IMR-90 (cell line): ENCODE measurements around the gene CD84. TPM values are rescaled to one million over a fixed set of nuclear protein-coding genes. Genes with fewer than 3 reads are reported as not detected.
"Not testable (repeated sequence)": the region's sequence is repeated elsewhere in the genome, so short reads cannot be mapped to it uniquely, and the experiment has no call there.

ENCODE experiments used
- ATAC-seq: fragments of 200-7000 bp; cut with Tn5 transposase; 2 replicates; pipeline ENCODE4 v1.9.1; 2020; ENCODE audit warnings: low read depth, mild to moderate bottlenecking, moderate library complexity
- BruUV-seq: library from RNA; stranded (reverse); fragments of 400-500 nt; replicated peaks from 2 replicates; lab custom pipeline; 2021; lab: Mats Ljungman, UMichigan
- CTCF ChIA-PET: fragments of 300-600 bp; formaldehyde crosslinking; extraction: SDS; loops from one replicate; lab custom pipeline; 2021; ENCODE audit warnings: antibody characterized with exemption; lab: Yijun Ruan, JAX
- POLR2A ChIA-PET: fragments of 300-600 bp; sonication (Branson Sonifier 250); formaldehyde crosslinking; loops from one replicate; lab custom pipeline; 2022; ENCODE audit warnings: antibody characterized with exemption; ENCODE audit not compliant: unreplicated experiment; lab: Charles Lee
- DNase-seq: peaks from one replicate; pipeline ENCODE4 v3.0.0; 2013
- H2AFZ ChIP-seq: replicated peaks from 2 replicates; pipeline ENCODE3; 2013; ENCODE audit warnings: low read length, mild to moderate bottlenecking; ENCODE audit not compliant: poor library complexity
- H2AK5ac ChIP-seq: 2 replicates; pipeline ENCODE4 v1.6.1; 2013; ENCODE audit warnings: low read depth, low read length, inconsistent platforms
- H2AK9ac ChIP-seq: replicated peaks from 2 replicates; pipeline ENCODE3; 2013; ENCODE audit warnings: mild to moderate bottlenecking, low read depth, low read length, moderate library complexity; ENCODE audit not compliant: poor library complexity
- H2BK120ac ChIP-seq: 2 replicates; pipeline ENCODE4 v1.6.1; 2013; ENCODE audit warnings: low read depth, low read length, inconsistent platforms
- H2BK15ac ChIP-seq: 3 replicates; pipeline ENCODE4 v1.6.1; 2013; ENCODE audit warnings: low read depth, low read length, inconsistent platforms
- H2BK20ac ChIP-seq: 2 replicates; pipeline ENCODE4 v1.6.1; 2013; ENCODE audit warnings: low read depth, mild to moderate bottlenecking, inconsistent platforms, low read length, moderate library complexity
- H2BK5ac ChIP-seq: 2 replicates; pipeline ENCODE4 v1.6.1; 2013; ENCODE audit warnings: mild to moderate bottlenecking, low read depth, low read length, inconsistent platforms; ENCODE audit not compliant: poor library complexity, severe bottlenecking
- H3K14ac ChIP-seq: replicated peaks from 2 replicates; pipeline ENCODE4 v1.6.1; 2013; ENCODE audit warnings: low read depth, low read length, inconsistent platforms
- H3K18ac ChIP-seq: 2 replicates; pipeline ENCODE4 v1.6.1; 2013; ENCODE audit warnings: low read depth, low read length, control low read depth
- H3K23ac ChIP-seq: 2 replicates; pipeline ENCODE4 v1.6.1; 2013; ENCODE audit warnings: low read depth, low read length, inconsistent platforms
- H3K27ac ChIP-seq: 2 replicates; pipeline ENCODE4 v1.5.1; 2013; ENCODE audit warnings: mild to moderate bottlenecking, control low read depth, low read length; ENCODE audit not compliant: insufficient read depth
- H3K27me3 ChIP-seq: 2 replicates; pipeline ENCODE4 v1.6.1; 2013; ENCODE audit warnings: low read length; ENCODE audit not compliant: control insufficient read depth, insufficient read depth
- H3K36me3 ChIP-seq: 2 replicates; pipeline ENCODE4 v1.6.1; 2013; ENCODE audit warnings: low read length, mixed read lengths; ENCODE audit not compliant: control insufficient read depth, insufficient read depth
- H3K4ac ChIP-seq: 2 replicates; pipeline ENCODE4 v1.6.1; 2013; ENCODE audit warnings: low read depth, low read length, inconsistent platforms
- H3K4me1 ChIP-seq: 2 replicates; pipeline ENCODE4 v1.6.1; 2013; ENCODE audit warnings: low read length, mixed read lengths; ENCODE audit not compliant: control insufficient read depth, insufficient read depth
- H3K4me2 ChIP-seq: 2 replicates; pipeline ENCODE4 v1.6.1; 2013; ENCODE audit warnings: low read depth, mild to moderate bottlenecking, control low read depth, low read length, moderate library complexity
- H3K4me3 ChIP-seq: 2 replicates; pipeline ENCODE4 v1.5.1; 2013; ENCODE audit warnings: low read depth, mild to moderate bottlenecking, control low read depth, low read length, moderate library complexity; ENCODE audit not compliant: insufficient read depth
- H3K56ac ChIP-seq: 2 replicates; pipeline ENCODE4 v1.6.1; 2013; ENCODE audit warnings: low read length, inconsistent platforms; ENCODE audit not compliant: insufficient read depth; ENCODE audit errors: extremely low read depth
- H3K79me1 ChIP-seq, 2 experiments: 2 replicates each; pipeline ENCODE4 v1.6.1; 2013; ENCODE audit warnings: low read length in 2 of 2, inconsistent platforms in 1 of 2, low read depth in 1 of 2
- H3K9ac ChIP-seq: 2 replicates; pipeline ENCODE4 v1.6.1; 2013; ENCODE audit warnings: low read depth, low read length, control low read depth
- H3K9me1 ChIP-seq: 2 replicates; pipeline ENCODE4 v1.6.1; 2013; ENCODE audit warnings: low read length, inconsistent platforms; ENCODE audit not compliant: insufficient read depth
- H3K9me3 ChIP-seq: 2 replicates; pipeline ENCODE4 v1.6.1; 2013; ENCODE audit warnings: low read length; ENCODE audit not compliant: control insufficient read depth, insufficient read depth
- H4K20me1 ChIP-seq: 2 replicates; pipeline ENCODE4 v1.6.1; 2013; ENCODE audit warnings: low read length, inconsistent platforms; ENCODE audit not compliant: insufficient read depth
- H4K5ac ChIP-seq: 2 replicates; pipeline ENCODE4 v1.6.1; 2013; ENCODE audit warnings: mild to moderate bottlenecking, low read depth, low read length, control low read depth
- H4K8ac ChIP-seq, 2 experiments: 2 replicates each; pipeline ENCODE4 v1.6.1; 2013; ENCODE audit warnings: low read depth in 2 of 2, low read length in 2 of 2, control low read depth in 1 of 2, inconsistent platforms in 1 of 2
- H4K91ac ChIP-seq: 2 replicates; pipeline ENCODE4 v1.6.1; 2013; ENCODE audit warnings: low read depth, low read length, inconsistent platforms; ENCODE audit not compliant: insufficient read depth
- CEBPB ChIP-seq: IDR thresholded peaks from 2 replicates; pipeline ENCODE4 v1.6.1; 2012; ENCODE audit warnings: low read depth, low read length, improper control_type of control experiment
- MXI1 ChIP-seq: IDR thresholded peaks from 2 replicates; pipeline ENCODE4 v1.6.1; 2012; ENCODE audit warnings: low read depth, mild to moderate bottlenecking, low read length, moderate library complexity, borderline replicate concordance
- USF2 ChIP-seq: fragments of 150-350 bp; IDR thresholded peaks from 2 replicates; pipeline ENCODE4 v1.6.1; 2017; ENCODE audit warnings: mild to moderate bottlenecking, antibody characterized with exemption, low read length, low read depth
- WGBS, 2 experiments: methylation state at CpG; one replicate each; pipeline versions ENCODE4 v1.1.5 to v1.1.7; 2013; ENCODE audit warnings: missing lambda C conversion rate in 2 of 2; ENCODE audit not compliant: insufficient read length in 1 of 2; ENCODE audit errors: extremely low coverage in 2 of 2; 5-methylcytosine and 5-hydroxymethylcytosine counted together
- dilution Hi-C: fragments of 300-500 bp; cut with HindIII; formaldehyde crosslinking; loops from one replicate; pipeline ENCODE4 v1.14.3; 2018; ENCODE audit warnings: low sequenced_read_pairs; ENCODE audit not compliant: unreplicated experiment
- in situ Hi-C: fragments of 300-500 bp; cut with MboI; formaldehyde crosslinking; loops from 3 replicates; pipeline ENCODE4 v1.14.3; 2019; ENCODE audit warnings: low sequenced_read_pairs, inconsistent platforms, mixed read lengths
- intact Hi-C: fragments of 100-400 bp; cut with micrococcal nuclease; formaldehyde crosslinking; loops from 2 replicates; pipeline ENCODE4 v1.10.0; 2022
- polyA plus RNA-seq, 3 experiments: library from polyadenylated mRNA; depleted of rRNA; stranded (reverse); fragments of >200 nt; gene quantifications; 2 replicates each; pipeline ENCODE4 v1.2.3, GENCODE V29; 2012; ENCODE audit warnings: low replicate concordance in 1 of 3
- total RNA-seq: library from RNA; depleted of rRNA; stranded (reverse); fragments of >200 nt; gene quantifications from 2 replicates; pipeline ENCODE4 v1.2.3, GENCODE V29; 2012

Gene CD84
- total and polyA plus RNA-seq, 2 of the 4 experiments (the other 2 are of a cell fraction) = not detected

- H3K14ac ChIP-seq = no peak overlapping the region
Observed at GRCh38 chr1:160560045-160560705, 19.1 kb downstream of the CD84 start.

GRCh38 chr1:160559437-160559836 lies 19.9 kb downstream of the CD84 start:
- POLR2A ChIA-PET, H2AK9ac ChIP-seq, H2BK20ac ChIP-seq, H3K27me3 ChIP-seq, H2AFZ ChIP-seq, H2BK120ac ChIP-seq, H3K9me1 ChIP-seq, H3K4me3 ChIP-seq, H2AK5ac ChIP-seq, H3K4ac ChIP-seq, H4K20me1 ChIP-seq, intact Hi-C loops, H3K36me3 ChIP-seq, H3K18ac ChIP-seq, H4K5ac ChIP-seq, H2BK15ac ChIP-seq, H3K23ac ChIP-seq, H3K4me1 ChIP-seq, H3K14ac ChIP-seq, in situ Hi-C loops, DNase-seq, H3K56ac ChIP-seq, dilution Hi-C loops, ATAC-seq, H4K91ac ChIP-seq, H3K9me3 ChIP-seq, H4K8ac ChIP-seq, BruUV-seq, H2BK5ac ChIP-seq, H3K4me2 ChIP-seq, CTCF ChIA-PET, H3K9ac ChIP-seq, H3K79me1 ChIP-seq, H3K27ac ChIP-seq: not testable (repeated sequence)
- WGBS, 2 experiments = no CpG with 5 or more reads among the region's 3 CpGs

More at GRCh38 chr1:160560045-160560705, 19.1 kb downstream of the CD84 start:
- H3K4ac ChIP-seq = no peak overlapping the region
- no peak overlapping the region for H3K27ac ChIP-seq
- no peak overlapping the region for H2BK20ac ChIP-seq
- H3K4me2 ChIP-seq = no peak overlapping the region
- ATAC-seq = no peak
- dilution Hi-C loops = no loop called here
- DNase-seq = no peak
- no peak overlapping the region for H3K56ac ChIP-seq
- no peak overlapping the region for H2AFZ ChIP-seq
- TF ChIP-seq MXI1 (no peak), USF2 (no peak), CEBPB (no peak)
- no peaks in the 10 kb centered on the region for H3K4me1 ChIP-seq
- H3K79me1 ChIP-seq = no peaks in the 10 kb centered on the region
- H4K91ac ChIP-seq = no peak overlapping the region
- H2AK5ac ChIP-seq = no peak overlapping the region
- H4K5ac ChIP-seq = no peak overlapping the region
- no peaks in the 10 kb centered on the region for H3K27me3 ChIP-seq
- no peaks in the 10 kb centered on the region for H4K20me1 ChIP-seq
- no peaks in the 10 kb centered on the region for H3K9me3 ChIP-seq
- no peak overlapping the region for H3K4me3 ChIP-seq
- BruUV-seq = no TSS peak
- ChIA-PET CTCF (no interaction called here), POLR2A (no interaction called here)
- H2BK5ac ChIP-seq = no peak overlapping the region
- in situ Hi-C loops = no loop called here
- no peak overlapping the region for H3K18ac ChIP-seq
- H2AK9ac ChIP-seq = no peak overlapping the region
- 0% methylated on average over 1 of the region's 4 CpGs; no CpG with 5 or more reads in 1 of the 2 experiments for WGBS, 2 experiments
- intact Hi-C loops = no loop called here
- H3K36me3 ChIP-seq = no peaks in the 10 kb centered on the region
- H3K9me1 ChIP-seq = no peaks in the 10 kb centered on the region
- H3K9ac ChIP-seq = no peak overlapping the region
- no peak overlapping the region for H2BK15ac ChIP-seq
- no peak overlapping the region for H2BK120ac ChIP-seq
- H4K8ac ChIP-seq = no peak overlapping the region
- no peak overlapping the region for H3K23ac ChIP-seq
